Endothelial cell (in vitro differentiated cells): ENCODE measurements around the gene DEAF1. TPM values are rescaled to one million over a fixed set of nuclear protein-coding genes. Genes with fewer than 3 reads are reported as not detected.

Experiments
- DNase-seq: peaks from one replicate; pipeline ENCODE4 v3.0.0; 2021; ENCODE audit warnings: low spot score
- H3K27ac Mint-ChIP-seq: one replicate; pipeline ENCODE4 v1.8.0; 2021; ENCODE audit warnings: mixed read lengths, inconsistent platforms; ENCODE audit not compliant: unreplicated experiment
- H3K27me3 Mint-ChIP-seq: one replicate; pipeline ENCODE4 v1.8.0; 2021; ENCODE audit warnings: mild to moderate bottlenecking, moderate library complexity, mixed read lengths, inconsistent platforms; ENCODE audit not compliant: unreplicated experiment
- H3K36me3 Mint-ChIP-seq: one replicate; pipeline ENCODE4 v1.8.0; 2021; ENCODE audit warnings: mild to moderate bottlenecking, low read depth, mixed read lengths, inconsistent platforms; ENCODE audit not compliant: unreplicated experiment
- H3K4me1 Mint-ChIP-seq: one replicate; pipeline ENCODE4 v1.8.0; 2021; ENCODE audit warnings: mild to moderate bottlenecking, mixed read lengths, inconsistent platforms; ENCODE audit not compliant: unreplicated experiment
- H3K4me3 Mint-ChIP-seq: one replicate; pipeline ENCODE4 v1.8.0; 2021; ENCODE audit warnings: mild to moderate bottlenecking, mixed read lengths, inconsistent platforms; ENCODE audit not compliant: unreplicated experiment
- H3K9me3 Mint-ChIP-seq: one replicate; pipeline ENCODE4 v1.8.0; 2021; ENCODE audit warnings: mixed read lengths, inconsistent platforms; ENCODE audit not compliant: unreplicated experiment
- total RNA-seq: library from RNA; stranded (reverse); fragmentation: NEBNext Ultra II Directional; extraction: Animal tissue kit (Norgen Biotek cat#: 25700); gene quantifications from one replicate; pipeline ENCODE4 v1.2.1, GENCODE V29; 2021; ENCODE audit not compliant: unreplicated experiment
- TF ChIP-seq, protein P1 (sequence below): fragments of 200-600 bp; sonication (generic); IDR thresholded peaks from one replicate; pipeline ENCODE4 v1.5.0; 2021; ENCODE audit warnings: antibody characterized with exemption; ENCODE audit not compliant: unreplicated experiment

DEAF1 gene
- total RNA-seq, 1 donor from 2014 or later = 118 TPM

DNA sequence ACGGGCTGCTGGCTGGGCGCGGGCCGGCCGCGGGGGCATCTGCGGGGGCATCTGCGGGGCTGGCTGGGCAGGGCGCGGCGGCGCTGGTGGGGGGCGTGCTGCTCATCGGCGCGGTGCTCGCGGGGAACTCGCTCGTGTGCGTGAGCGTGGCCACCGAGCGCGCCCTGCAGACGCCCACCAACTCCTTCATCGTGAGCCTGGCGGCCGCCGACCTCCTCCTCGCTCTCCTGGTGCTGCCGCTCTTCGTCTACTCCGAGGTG, 57.8 kb downstream of the DEAF1 start:
- Mint-ChIP-seq H3K36me3 (no peaks in the 10 kb centered on the region), H3K4me3 (no peak overlapping the region), H3K27ac (no peak overlapping the region), H3K27me3 (peaks cover 28% of the 10 kb centered on the region), H3K4me1 (peaks cover 3% of the 10 kb centered on the region), H3K9me3 (no peaks in the 10 kb centered on the region)
- TF ChIP-seq, protein P1, sequence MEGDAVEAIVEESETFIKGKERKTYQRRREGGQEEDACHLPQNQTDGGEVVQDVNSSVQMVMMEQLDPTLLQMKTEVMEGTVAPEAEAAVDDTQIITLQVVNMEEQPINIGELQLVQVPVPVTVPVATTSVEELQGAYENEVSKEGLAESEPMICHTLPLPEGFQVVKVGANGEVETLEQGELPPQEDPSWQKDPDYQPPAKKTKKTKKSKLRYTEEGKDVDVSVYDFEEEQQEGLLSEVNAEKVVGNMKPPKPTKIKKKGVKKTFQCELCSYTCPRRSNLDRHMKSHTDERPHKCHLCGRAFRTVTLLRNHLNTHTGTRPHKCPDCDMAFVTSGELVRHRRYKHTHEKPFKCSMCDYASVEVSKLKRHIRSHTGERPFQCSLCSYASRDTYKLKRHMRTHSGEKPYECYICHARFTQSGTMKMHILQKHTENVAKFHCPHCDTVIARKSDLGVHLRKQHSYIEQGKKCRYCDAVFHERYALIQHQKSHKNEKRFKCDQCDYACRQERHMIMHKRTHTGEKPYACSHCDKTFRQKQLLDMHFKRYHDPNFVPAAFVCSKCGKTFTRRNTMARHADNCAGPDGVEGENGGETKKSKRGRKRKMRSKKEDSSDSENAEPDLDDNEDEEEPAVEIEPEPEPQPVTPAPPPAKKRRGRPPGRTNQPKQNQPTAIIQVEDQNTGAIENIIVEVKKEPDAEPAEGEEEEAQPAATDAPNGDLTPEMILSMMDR = no peak
- no peak for DNase-seq

DNA sequence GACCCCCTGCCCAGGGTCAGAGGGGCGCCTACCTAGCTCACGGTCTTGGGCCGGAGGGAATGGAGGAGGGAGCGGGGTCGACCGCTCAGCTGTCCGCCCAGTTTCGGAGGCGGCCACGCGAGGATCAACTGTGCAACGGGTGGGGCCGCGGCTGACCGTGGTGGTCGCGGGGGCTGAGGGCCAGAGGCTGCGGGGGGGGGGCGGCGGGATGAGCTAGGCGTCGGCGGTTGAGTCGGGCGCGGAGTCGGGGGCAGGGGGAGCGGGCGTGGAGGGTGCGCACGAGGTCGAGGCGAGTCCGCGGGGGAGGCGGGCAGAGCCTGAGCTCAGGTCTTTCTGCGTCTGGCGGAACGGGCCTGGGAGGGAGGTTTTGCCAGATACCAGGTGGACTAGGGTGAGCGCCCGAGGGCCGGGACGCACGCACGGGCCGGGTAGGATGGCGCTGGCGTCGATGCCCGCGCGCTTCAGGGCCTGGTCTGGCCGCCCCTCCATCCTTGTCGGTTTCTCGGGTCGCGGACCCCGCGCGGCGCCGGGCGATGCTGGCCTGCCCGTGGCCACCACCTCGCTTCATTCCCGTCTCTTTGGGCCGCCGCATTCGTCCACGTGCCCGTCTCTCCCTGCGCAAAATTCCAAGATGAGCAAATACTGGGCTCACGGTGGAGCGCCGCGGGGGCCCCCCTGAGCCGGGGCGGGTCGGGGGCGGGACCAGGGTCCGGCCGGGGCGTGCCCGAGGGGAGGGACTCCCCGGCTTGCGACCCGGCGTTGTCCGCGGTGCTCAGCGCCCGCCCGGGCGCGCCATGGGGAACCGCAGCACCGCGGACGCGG, 58.3 kb downstream of the DEAF1 start, which contains the start of gene DRD4:
Gene DRD4, plus strand, starts transcription at position 759 of the 822 bp plus-strand sequence. Its CDS starts 36 bp downstream, at position 795.
- no peak for DNase-seq
- peaks cover 28% of the 10 kb centered on the region for H3K27me3 Mint-ChIP-seq
- peak within 1 kb of the TSS; percentile 25 for H3K4me3 Mint-ChIP-seq
- no peak within 1 kb of the TSS for H3K27ac Mint-ChIP-seq
- H3K4me1 Mint-ChIP-seq = peaks cover 3% of the 10 kb centered on the region
- TF ChIP-seq, protein P1 = no peak
- H3K36me3 Mint-ChIP-seq = no peaks in the 10 kb centered on the region
- H3K9me3 Mint-ChIP-seq = no peaks in the 10 kb centered on the region

DNA sequence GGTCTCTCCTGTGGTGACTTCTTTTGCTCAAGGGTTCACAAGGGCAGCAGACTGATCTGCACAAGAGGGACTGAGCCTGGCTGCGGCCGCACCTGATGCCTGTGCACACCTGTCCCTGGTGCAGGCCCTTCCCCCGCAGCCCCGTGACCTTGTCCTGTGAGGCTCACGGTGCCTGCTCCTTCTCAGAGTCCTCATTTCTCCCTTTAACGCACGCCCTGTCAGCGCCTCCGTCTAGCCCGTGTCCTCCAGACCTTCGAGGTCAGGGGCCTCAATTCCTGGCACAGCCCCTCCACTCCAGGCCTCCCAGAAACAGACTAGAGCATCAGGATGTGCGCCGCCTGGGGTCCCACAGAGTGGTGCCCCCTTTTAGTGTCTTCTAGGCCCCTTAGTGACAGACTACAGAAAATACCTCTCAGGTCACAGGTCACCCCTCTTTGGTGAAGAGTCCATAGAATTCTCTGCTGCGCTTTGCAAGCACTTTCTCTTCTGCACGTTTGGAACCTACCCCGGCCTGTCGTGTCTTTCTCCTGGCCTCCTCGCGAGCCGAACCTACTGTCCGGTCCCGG, 59.0 kb downstream of the DEAF1 start:
- peak overlapping the region; percentile 25 for H3K4me3 Mint-ChIP-seq
- peaks cover 3% of the 10 kb centered on the region for H3K4me1 Mint-ChIP-seq
- TF ChIP-seq, protein P1 = no peak
- DNase-seq = no peak
- peaks cover 26% of the 10 kb centered on the region for H3K27me3 Mint-ChIP-seq
- H3K27ac Mint-ChIP-seq = no peak overlapping the region
- H3K36me3 Mint-ChIP-seq = no peaks in the 10 kb centered on the region
- no peaks in the 10 kb centered on the region for H3K9me3 Mint-ChIP-seq

DNA sequence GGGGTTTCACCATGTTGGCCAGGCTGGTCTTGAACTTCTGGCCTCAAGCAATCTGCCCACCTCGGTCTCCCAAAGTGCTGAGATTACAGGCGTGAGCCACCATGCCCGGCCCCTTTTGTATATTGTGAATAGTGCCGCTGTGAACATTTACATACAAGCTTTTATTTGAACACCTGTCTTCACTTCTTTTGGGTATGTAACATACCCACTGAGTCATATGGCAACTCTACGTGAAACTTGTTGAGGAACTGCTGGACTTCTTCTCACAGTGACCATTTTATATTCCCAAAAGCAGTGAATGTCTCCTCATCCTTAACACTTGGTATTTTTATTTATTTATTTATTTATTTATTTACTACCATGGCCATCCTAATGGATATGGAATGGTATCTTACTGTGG, 64.2 kb downstream of the DEAF1 start:
- no peak for DNase-seq
- H3K4me3 Mint-ChIP-seq = no peak overlapping the region
- no peak overlapping the region for H3K27ac Mint-ChIP-seq
- peaks cover 8% of the 10 kb centered on the region for H3K4me1 Mint-ChIP-seq
- no peaks in the 10 kb centered on the region for H3K9me3 Mint-ChIP-seq
- H3K36me3 Mint-ChIP-seq = peaks cover 12% of the 10 kb centered on the region
- TF ChIP-seq, protein P1 = no peak
- H3K27me3 Mint-ChIP-seq = peaks cover 24% of the 10 kb centered on the region

DNA sequence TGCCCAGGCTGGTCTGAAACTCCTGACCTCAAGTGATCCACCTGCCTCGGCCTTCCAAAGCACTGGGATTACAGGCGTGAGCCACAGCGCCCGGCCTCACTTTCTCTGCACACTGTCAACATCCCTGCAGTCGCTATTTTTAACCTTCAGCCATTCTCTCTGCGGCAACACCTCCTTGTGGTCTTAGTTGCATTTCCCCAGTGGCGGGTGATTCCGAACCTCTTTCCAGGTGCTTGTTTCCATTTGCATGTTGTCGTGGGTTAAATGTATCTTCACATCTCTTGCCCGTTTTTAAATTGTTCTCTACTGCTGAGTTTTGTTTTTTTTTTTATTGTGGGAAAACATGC, 65.8 kb downstream of the DEAF1 start:
- no peak overlapping the region for H3K27ac Mint-ChIP-seq
- H3K4me1 Mint-ChIP-seq = peaks cover 8% of the 10 kb centered on the region
- no peak for DNase-seq
- H3K9me3 Mint-ChIP-seq = no peaks in the 10 kb centered on the region
- peaks cover 20% of the 10 kb centered on the region for H3K27me3 Mint-ChIP-seq
- H3K4me3 Mint-ChIP-seq = no peak overlapping the region
- TF ChIP-seq, protein P1 = no peak
- peaks cover 12% of the 10 kb centered on the region for H3K36me3 Mint-ChIP-seq
